AG04450 (cell line): Measurements from ENCODE around the gene HOXA11. TPM values are rescaled to one million over a fixed set of nuclear protein-coding genes. Genes with fewer than 3 reads are reported as not detected.

Source experiments
- CTCF ChIA-PET: fragments of 300-600, 350-600 bp; formaldehyde crosslinking; extraction: SDS; loops from one replicate; lab custom pipeline; 2022; ENCODE audit warnings: antibody characterized with exemption, inconsistent platforms; lab: Charles Lee
- POLR2A ChIA-PET: fragments of 350-600 bp; formaldehyde crosslinking; extraction: SDS; loops from one replicate; lab custom pipeline; 2021; ENCODE audit warnings: antibody characterized with exemption, inconsistent platforms; lab: Yijun Ruan, JAX
- DNase-seq: peaks from one replicate; pipeline ENCODE4 v3.0.0-alpha.2; 2011; ENCODE audit warnings: low read depth, low spot score
- H3K27ac ChIP-seq: one replicate; pipeline ENCODE4 v1.5.1; 2012; ENCODE audit warnings: low read depth, low read length, control low read depth
- H3K27me3 ChIP-seq: one replicate; pipeline ENCODE4 v1.6.0; 2012; ENCODE audit warnings: low read length; ENCODE audit not compliant: control insufficient read depth, insufficient read depth
- H3K4me3 ChIP-seq: 2 replicates; pipeline ENCODE4 v1.5.1; 2011; ENCODE audit warnings: mild to moderate bottlenecking, low read depth, low read length, control low read depth
- H3K9me3 ChIP-seq: 2 replicates; pipeline ENCODE4 v1.5.1; 2012; ENCODE audit warnings: low read length; ENCODE audit not compliant: control insufficient read depth, insufficient read depth
- CTCF ChIP-seq: IDR thresholded peaks from 2 replicates; pipeline ENCODE4 v1.5.1; 2011; ENCODE audit warnings: low read depth, low read length, control low read depth, inconsistent platforms
- polyA plus RNA-seq: library from polyadenylated mRNA; depleted of rRNA; stranded (reverse); fragments of >200 nt; gene quantifications from 2 replicates; pipeline ENCODE4 v1.2.3, GENCODE V29; 2011

The HOXA11 gene
- polyA plus RNA-seq, 1 experiment = 0.04 TPM

DNA sequence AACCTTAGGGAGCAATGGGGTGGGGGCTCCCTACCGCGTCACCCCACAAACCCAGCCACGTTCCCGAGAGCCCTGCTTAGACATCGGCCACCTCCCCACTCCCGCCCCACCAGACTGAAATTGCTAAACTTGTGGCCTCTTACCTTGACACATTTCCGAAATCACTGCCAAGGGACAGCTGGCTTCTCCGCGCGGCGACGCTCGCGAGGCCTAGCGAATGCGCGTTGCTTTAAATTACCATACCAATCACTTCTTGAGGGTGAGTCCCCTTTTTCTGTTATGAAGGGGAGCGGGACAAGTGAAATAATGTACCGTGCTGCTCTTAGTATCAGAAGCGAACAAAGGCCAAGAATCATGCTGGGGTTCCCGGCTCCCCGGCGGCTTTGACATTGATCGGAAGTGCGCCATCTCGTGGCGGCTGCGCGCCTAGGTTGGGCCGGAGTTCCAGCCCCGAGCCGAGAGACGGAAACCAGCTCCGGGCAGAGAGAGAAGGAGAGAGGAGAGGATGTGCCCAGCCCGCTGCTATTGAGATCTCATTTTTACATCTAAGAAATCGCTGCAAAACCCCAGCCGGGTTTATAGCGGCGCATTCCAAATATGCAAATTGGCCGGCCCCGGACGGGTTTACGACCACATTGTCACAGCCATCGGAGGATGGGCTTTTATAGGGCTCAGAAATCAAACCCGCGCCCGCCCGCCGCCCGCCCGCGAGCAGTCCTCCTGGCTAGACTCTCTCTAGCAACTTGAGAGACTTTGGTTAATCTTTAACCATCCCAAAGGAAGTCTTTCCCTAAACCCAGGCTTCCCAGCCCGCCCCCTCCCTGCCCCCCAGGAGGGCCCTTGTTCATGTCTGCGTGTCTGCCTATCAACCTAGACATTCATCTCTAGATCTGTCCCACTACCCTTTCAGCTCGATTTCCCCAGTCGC, 5.3 kb downstream of the HOXA11 start:
- H3K4me3 ChIP-seq = peak overlapping the region; percentile 32
- peaks cover 92% of the 10 kb centered on the region for H3K27me3 ChIP-seq
- ChIA-PET CTCF (interaction anchor here (0.6 to 3.2 kb wide), 50 partner anchors 9 to 1325 kb away, joined by 3 to 25 read pairs (median 4); partner anchors contain the start of genes HOXA5, HOXA7 and HOXA9), POLR2A (interaction anchor here (0.7 kb wide), 1 partner anchor 1334 kb away, joined by 5 read pairs; no protein-coding TSS in a partner anchor)
- peak; percentile 90 for TF ChIP-seq CTCF
- DNase-seq = no peak
- no peak overlapping the region for H3K27ac ChIP-seq
- peaks cover 8% of the 10 kb centered on the region; the same call in 1 of the 2 replicates for H3K9me3 ChIP-seq

- ChIA-PET POLR2A (interaction anchor here (0.7 kb wide), 2 partner anchors 988 to 1333 kb away, joined by 3 to 5 read pairs; no protein-coding TSS in a partner anchor), CTCF (interaction anchor here (0.6 to 3.2 kb wide), 33 partner anchors 9 to 1286 kb away, joined by 3 to 25 read pairs (median 4); partner anchors contain the start of genes HOXA5, HOXA7 and HOXA9)
- DNase-seq = no peak
- no peak for TF ChIP-seq CTCF
- no peak overlapping the region for H3K27ac ChIP-seq
- peaks cover 94% of the 10 kb centered on the region for H3K27me3 ChIP-seq
- peaks cover 11% of the 10 kb centered on the region; the same call in 1 of the 2 replicates for H3K9me3 ChIP-seq
- H3K4me3 ChIP-seq = no peak overlapping the region
Measured at GRCh38 chr7:27179030-27179429, 6.0 kb downstream of the HOXA11 start.

- Histone ChIP-seq H3K27me3 (peaks cover 88% of the 10 kb centered on the region), H3K4me3 (no peak overlapping the region), H3K9me3 (peaks cover 9% of the 10 kb centered on the region; the same call in 1 of the 2 replicates), H3K27ac (no peak overlapping the region)
- TF ChIP-seq CTCF = no peak
- DNase-seq = no peak
- ChIA-PET POLR2A (interaction anchor here (0.7 kb wide), 1 partner anchor 988 kb away, joined by 3 read pairs; no protein-coding TSS in a partner anchor), CTCF (interaction anchor here (0.6 to 4.2 kb wide), 11 partner anchors 12 to 1285 kb away, joined by 3 to 21 read pairs (median 7); no protein-coding TSS in a partner anchor)
Measured at GRCh38 chr7:27178366-27178765, 6.7 kb downstream of the HOXA11 start.

DNA sequence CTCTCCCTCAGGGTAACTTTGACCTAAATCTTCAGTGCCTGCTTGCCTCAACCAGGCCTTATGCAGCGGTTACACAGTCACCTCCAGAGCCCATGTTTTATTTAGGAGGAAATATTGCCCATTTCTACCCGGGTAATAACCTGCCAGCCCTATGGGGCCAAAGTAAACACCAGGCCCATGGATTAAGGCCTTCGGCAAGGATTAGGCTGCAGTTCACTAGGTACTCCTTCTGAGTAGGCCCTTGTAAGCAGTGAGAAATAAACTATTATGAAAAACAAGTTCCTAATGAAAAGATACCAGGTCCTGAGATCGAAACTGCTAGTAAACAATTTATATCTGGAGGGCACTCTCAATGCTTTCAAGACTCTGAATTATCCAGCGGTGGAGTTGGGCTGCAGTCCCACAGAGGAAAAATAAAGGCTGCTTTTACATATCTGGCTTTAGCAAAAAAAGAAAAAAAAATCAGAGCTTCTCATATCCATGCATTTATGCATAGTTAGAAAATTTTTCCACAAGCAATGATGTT, 7.2 kb downstream of the HOXA11 start:
- DNase-seq = no peak
- CTCF ChIA-PET = interaction anchor here (1.5 to 4.2 kb wide), 7 partner anchors 13 to 1285 kb away, joined by 6 to 21 read pairs (median 15); no protein-coding TSS in a partner anchor
- Histone ChIP-seq H3K27me3 (peaks cover 87% of the 10 kb centered on the region), H3K27ac (no peak overlapping the region), H3K4me3 (no peak overlapping the region), H3K9me3 (peaks cover 8% of the 10 kb centered on the region; the same call in 1 of the 2 replicates)
- no peak for TF ChIP-seq CTCF
- POLR2A ChIA-PET = no interaction called here
